Central memory CD8-positive, alpha-beta T cell (primary cell): ENCODE data around the gene TNFRSF18.
"Not testable (repeated sequence)": the region's sequence is repeated elsewhere in the genome, so short reads cannot be mapped to it uniquely, and the experiment has no call there.

Experiments used
- ATAC-seq: fragments of 150-1000 bp; cut with Tn5 transposase; replicated peaks from 2 replicates; pipeline ENCODE4 v1.10.0; 2022; ENCODE audit warnings: mild to moderate bottlenecking, moderate FRiP score, moderate number of reproducible peaks; ENCODE audit not compliant: poor library complexity, severe bottlenecking; ENCODE audit errors: extremely low read depth
- DNase-seq, 2 donors: peaks; one replicate each; pipeline ENCODE4 v3.0.0; 2021; ENCODE audit warnings: low spot score in 2 of 2
- H3K27ac Mint-ChIP-seq: one replicate; pipeline ENCODE4 v1.8.0; 2022; ENCODE audit warnings: low read depth, mild to moderate bottlenecking, moderate library complexity, mixed read lengths
- H3K27me3 Mint-ChIP-seq: one replicate; pipeline ENCODE4 v1.8.0; 2022; ENCODE audit warnings: mixed read lengths
- H3K36me3 Mint-ChIP-seq: one replicate; pipeline ENCODE4 v1.8.0; 2022; ENCODE audit warnings: mild to moderate bottlenecking, moderate library complexity, mixed read lengths; ENCODE audit not compliant: insufficient read depth
- H3K4me1 Mint-ChIP-seq: one replicate; pipeline ENCODE4 v1.8.0; 2022; ENCODE audit warnings: mixed read lengths
- H3K4me3 Mint-ChIP-seq: one replicate; pipeline ENCODE4 v1.8.0; 2022; ENCODE audit warnings: mild to moderate bottlenecking, moderate library complexity, mixed read lengths
- H3K9me3 Mint-ChIP-seq: one replicate; pipeline ENCODE4 v1.8.0; 2022; ENCODE audit warnings: mixed read lengths

The TNFRSF18 gene

GRCh38 chr1:1199961-1200875 is 6.2 kb downstream of the TNFRSF18 start:
- Mint-ChIP-seq H3K9me3 (peaks cover under 1% of the 10 kb centered on the region), H3K4me1 (no peaks in the 10 kb centered on the region), H3K4me3 (peak overlapping the region; percentile 59), H3K27me3 (no peaks in the 10 kb centered on the region), H3K27ac (peak overlapping the region; percentile 19), H3K36me3 (no peaks in the 10 kb centered on the region)
- DNase-seq (no peak), ATAC-seq (no peak)

GRCh38 chr1:1199141-1199960 is 7.0 kb downstream of the TNFRSF18 start:
- DNase-seq (no peak), ATAC-seq (no peak)
- Mint-ChIP-seq H3K27me3 (no peaks in the 10 kb centered on the region), H3K36me3 (no peaks in the 10 kb centered on the region), H3K4me3 (peak overlapping the region; percentile 59), H3K27ac (peak overlapping the region; percentile 19), H3K9me3 (peaks cover 9% of the 10 kb centered on the region), H3K4me1 (no peaks in the 10 kb centered on the region)

DNA sequence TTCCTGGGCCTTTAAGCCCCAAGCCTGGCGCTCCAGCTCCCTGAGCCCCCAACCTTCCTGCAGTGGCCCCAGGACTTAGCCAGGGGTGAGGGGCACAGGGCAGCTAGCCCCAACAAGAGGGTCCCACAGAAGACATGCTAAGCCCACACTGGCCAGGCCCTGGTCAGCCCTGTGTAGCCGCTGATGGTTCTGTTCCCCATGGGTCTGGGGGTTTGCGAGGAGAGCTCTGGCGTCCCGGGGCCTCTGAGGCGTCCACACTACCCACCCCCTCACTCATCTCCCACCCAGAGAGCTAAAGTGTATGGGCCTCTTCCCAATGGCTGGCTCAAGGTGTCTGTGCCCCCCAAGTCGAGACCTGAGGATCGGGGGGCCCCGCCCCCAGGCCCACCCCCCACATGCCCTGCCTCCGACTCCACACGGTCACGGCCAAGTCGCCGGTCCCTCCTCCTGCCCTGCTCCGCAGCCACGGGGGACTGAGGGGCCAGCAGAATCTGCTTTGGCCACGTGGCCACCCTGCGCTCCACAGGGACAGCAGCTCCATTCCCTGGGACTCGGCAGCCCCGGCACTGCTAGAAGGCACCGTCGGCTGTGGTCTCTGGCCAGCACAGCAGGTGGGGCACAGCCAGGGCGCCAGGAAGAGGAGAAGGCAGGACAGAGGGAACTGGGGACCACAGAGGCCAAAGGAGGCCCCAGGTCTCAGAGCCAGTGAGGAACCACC is 7.8 kb downstream of the TNFRSF18 start:
- H3K9me3 Mint-ChIP-seq, result peaks cover 10% of the 10 kb centered on the region
- H3K4me3 Mint-ChIP-seq, result no peak overlapping the region
- H3K27me3 Mint-ChIP-seq, result no peaks in the 10 kb centered on the region
- H3K4me1 Mint-ChIP-seq, result no peaks in the 10 kb centered on the region
- no peak for ATAC-seq
- no peak overlapping the region for H3K27ac Mint-ChIP-seq
- no peak for DNase-seq
- no peaks in the 10 kb centered on the region for H3K36me3 Mint-ChIP-seq

DNA sequence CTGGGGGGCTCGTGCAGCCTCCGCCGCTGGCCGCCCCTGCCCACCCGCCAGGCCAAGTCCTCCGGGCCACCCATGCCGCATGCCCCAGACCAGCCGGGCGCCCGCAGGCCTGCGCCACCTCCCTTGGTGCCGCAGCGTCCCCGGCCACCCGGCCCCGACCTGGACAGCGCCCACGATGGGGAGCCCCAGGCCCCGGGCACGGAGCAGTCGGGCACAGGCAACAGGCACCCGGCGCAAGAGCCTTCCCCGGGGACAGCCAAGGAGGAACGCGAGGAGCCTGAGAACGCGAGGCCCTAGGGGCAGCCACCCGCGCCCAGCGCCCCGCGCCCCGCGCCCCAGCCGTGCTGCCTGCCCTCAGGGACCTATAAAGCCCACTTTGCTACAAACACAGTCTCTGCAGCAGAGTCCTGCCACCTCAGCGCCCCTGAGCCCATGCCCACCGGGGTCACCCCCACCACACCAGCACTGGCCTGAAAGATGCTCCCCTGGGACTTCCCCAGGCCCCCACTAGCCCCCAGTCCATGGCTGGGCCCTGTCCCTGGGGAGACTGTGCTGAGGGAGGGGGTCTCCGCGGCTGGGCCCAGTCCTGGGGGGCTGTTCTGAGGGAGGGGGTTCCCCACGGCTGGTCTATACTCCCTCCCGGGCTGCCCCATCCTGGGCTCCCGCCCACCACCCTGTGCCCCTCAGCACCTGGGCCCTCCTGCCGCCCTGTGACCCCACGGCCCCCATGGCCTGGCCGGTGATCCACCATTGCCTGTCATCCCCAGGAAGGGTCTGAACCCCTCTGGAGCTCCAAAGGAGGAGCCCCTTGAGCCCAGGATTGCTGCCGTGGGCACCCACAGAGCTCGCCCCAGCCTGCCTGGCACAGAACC is 8.6 kb downstream of the TNFRSF18 start:
- Mint-ChIP-seq H3K4me1 (no peaks in the 10 kb centered on the region), H3K4me3 (no peak overlapping the region), H3K27ac (no peak overlapping the region), H3K36me3 (no peaks in the 10 kb centered on the region), H3K27me3 (no peaks in the 10 kb centered on the region), H3K9me3 (peaks cover 10% of the 10 kb centered on the region)
- DNase-seq (no peak), ATAC-seq (no peak)

GRCh38 chr1:1197188-1197500 is 9.2 kb downstream of the TNFRSF18 start:
- no peak overlapping the region for H3K4me3 Mint-ChIP-seq
- H3K27me3 Mint-ChIP-seq, result no peaks in the 10 kb centered on the region
- no peak for DNase-seq
- no peaks in the 10 kb centered on the region for H3K4me1 Mint-ChIP-seq
- peaks cover 11% of the 10 kb centered on the region for H3K9me3 Mint-ChIP-seq
- H3K36me3 Mint-ChIP-seq, result no peaks in the 10 kb centered on the region
- no peak for ATAC-seq
- H3K27ac Mint-ChIP-seq, result no peak overlapping the region

- no peaks in the 10 kb centered on the region for H3K4me1 Mint-ChIP-seq
- H3K4me3 Mint-ChIP-seq, result no peak overlapping the region
- no peak for ATAC-seq
- H3K9me3 Mint-ChIP-seq, result peaks cover 16% of the 10 kb centered on the region
- no peak for DNase-seq
- no peak overlapping the region for H3K27ac Mint-ChIP-seq
- H3K27me3 Mint-ChIP-seq, result no peaks in the 10 kb centered on the region
- H3K36me3 Mint-ChIP-seq, result no peaks in the 10 kb centered on the region
These were observed 9.8 kb downstream of the TNFRSF18 start for GRCh38 chr1:1196431-1197187.

- DNase-seq, H3K27me3 Mint-ChIP-seq, H3K4me3 Mint-ChIP-seq, H3K4me1 Mint-ChIP-seq, ATAC-seq, H3K36me3 Mint-ChIP-seq, H3K27ac Mint-ChIP-seq: not testable (repeated sequence)
- H3K9me3 Mint-ChIP-seq, result peaks cover 16% of the 10 kb centered on the region
These were observed 10.7 kb downstream of the TNFRSF18 start for GRCh38 chr1:1195726-1196125.

GRCh38 chr1:1194723-1195122 is 11.7 kb downstream of the TNFRSF18 start:
- Mint-ChIP-seq H3K36me3 (peaks cover 1% of the 10 kb centered on the region), H3K27me3 (no peaks in the 10 kb centered on the region), H3K4me3 (no peak overlapping the region), H3K9me3 (peaks cover 16% of the 10 kb centered on the region), H3K4me1 (no peaks in the 10 kb centered on the region), H3K27ac (peak overlapping the region; percentile 66)
- no peak for DNase-seq
- no peak for ATAC-seq

- DNase-seq (no peak), ATAC-seq (no peak)
- H3K4me1 Mint-ChIP-seq, result no peaks in the 10 kb centered on the region
- no peaks in the 10 kb centered on the region for H3K27me3 Mint-ChIP-seq
- H3K27ac Mint-ChIP-seq, result no peak overlapping the region
- H3K4me3 Mint-ChIP-seq, result no peak overlapping the region
- H3K9me3 Mint-ChIP-seq, result peaks cover 16% of the 10 kb centered on the region
- H3K36me3 Mint-ChIP-seq, result peaks cover 1% of the 10 kb centered on the region
These were observed 14.7 kb downstream of the TNFRSF18 start for GRCh38 chr1:1191734-1192133.

DNA sequence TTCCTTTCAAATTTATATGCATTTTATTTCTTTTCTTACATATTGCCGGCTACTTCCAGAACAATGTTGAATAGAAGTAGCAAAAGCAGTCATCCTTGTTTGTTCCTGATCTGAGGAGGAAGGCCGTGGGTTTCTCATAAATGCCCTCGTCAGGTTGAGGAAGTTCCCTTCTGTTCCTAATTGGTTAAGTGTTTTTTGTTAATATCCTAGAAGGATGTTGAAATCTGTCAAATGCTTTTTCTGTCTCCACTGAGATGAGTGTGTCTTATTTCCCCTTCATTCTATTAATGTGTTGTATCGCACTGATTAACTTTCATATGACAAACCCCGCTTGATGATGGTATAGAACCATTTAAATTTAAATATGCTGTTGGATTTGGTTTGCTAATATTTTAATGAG is 17.3 kb downstream of the TNFRSF18 start:
- no peak for ATAC-seq
- Mint-ChIP-seq H3K36me3 (peaks cover 1% of the 10 kb centered on the region), H3K4me1 (no peaks in the 10 kb centered on the region), H3K4me3 (no peak overlapping the region), H3K9me3 (peaks cover 6% of the 10 kb centered on the region), H3K27me3 (no peaks in the 10 kb centered on the region), H3K27ac (no peak overlapping the region)
- no peak for DNase-seq

- H3K27me3 Mint-ChIP-seq, result peaks cover 10% of the 10 kb centered on the region
- peaks cover 6% of the 10 kb centered on the region for H3K9me3 Mint-ChIP-seq
- no peak for DNase-seq
- H3K4me3 Mint-ChIP-seq, result no peak overlapping the region
- no peak overlapping the region for H3K27ac Mint-ChIP-seq
- no peaks in the 10 kb centered on the region for H3K4me1 Mint-ChIP-seq
- no peak for ATAC-seq
- peaks cover 1% of the 10 kb centered on the region for H3K36me3 Mint-ChIP-seq
These were observed 18.5 kb downstream of the TNFRSF18 start for GRCh38 chr1:1187938-1188337.
